A549 (cell line): Measurements from ENCODE around the gene STAG3.

ENCODE experiments used
- BHLHE40 ChIP-seq: IDR thresholded peaks from 2 replicates; pipeline ENCODE4 v1.6.1; 2012; ENCODE audit warnings: low read depth, low read length, inconsistent platforms
- EHMT2 ChIP-seq: fragments of 200-600 bp; sonication (generic); IDR thresholded peaks from 2 replicates; pipeline ENCODE4 v1.6.1; 2016; ENCODE audit warnings: antibody characterized with exemption, low read depth, mild to moderate bottlenecking, moderate library complexity
- MAZ ChIP-seq: fragments of 150-350 bp; IDR thresholded peaks from 2 replicates; pipeline ENCODE4 v1.6.1; 2014; ENCODE audit warnings: antibody characterized with exemption, low read depth, low read length, borderline replicate concordance
- POLR2A ChIP-seq: IDR thresholded peaks from 2 replicates; pipeline ENCODE4 v1.6.1; 2012; ENCODE audit warnings: mild to moderate bottlenecking, low read length
- SREBF2 ChIP-seq: fragments of 450-650 bp; IDR thresholded peaks from 2 replicates; pipeline ENCODE4 v1.6.1; 2014; ENCODE audit warnings: mild to moderate bottlenecking, moderate library complexity
- TF ChIP-seq, protein P1 (sequence below): fragments of >200 bp; sonication (Bioruptor Twin); formaldehyde crosslinking; IDR thresholded peaks from 3 replicates; pipeline ENCODE4 v1.5.1; 2016
- TF ChIP-seq, protein P2 (sequence below): fragments of 150-350 bp; IDR thresholded peaks from 2 replicates; pipeline ENCODE4 v1.6.1; 2014; ENCODE audit warnings: low read depth, mild to moderate bottlenecking, low read length
- TF ChIP-seq, protein P3 (sequence below): IDR thresholded peaks from 2 replicates; pipeline ENCODE4 v1.6.1; 2012

DNA sequence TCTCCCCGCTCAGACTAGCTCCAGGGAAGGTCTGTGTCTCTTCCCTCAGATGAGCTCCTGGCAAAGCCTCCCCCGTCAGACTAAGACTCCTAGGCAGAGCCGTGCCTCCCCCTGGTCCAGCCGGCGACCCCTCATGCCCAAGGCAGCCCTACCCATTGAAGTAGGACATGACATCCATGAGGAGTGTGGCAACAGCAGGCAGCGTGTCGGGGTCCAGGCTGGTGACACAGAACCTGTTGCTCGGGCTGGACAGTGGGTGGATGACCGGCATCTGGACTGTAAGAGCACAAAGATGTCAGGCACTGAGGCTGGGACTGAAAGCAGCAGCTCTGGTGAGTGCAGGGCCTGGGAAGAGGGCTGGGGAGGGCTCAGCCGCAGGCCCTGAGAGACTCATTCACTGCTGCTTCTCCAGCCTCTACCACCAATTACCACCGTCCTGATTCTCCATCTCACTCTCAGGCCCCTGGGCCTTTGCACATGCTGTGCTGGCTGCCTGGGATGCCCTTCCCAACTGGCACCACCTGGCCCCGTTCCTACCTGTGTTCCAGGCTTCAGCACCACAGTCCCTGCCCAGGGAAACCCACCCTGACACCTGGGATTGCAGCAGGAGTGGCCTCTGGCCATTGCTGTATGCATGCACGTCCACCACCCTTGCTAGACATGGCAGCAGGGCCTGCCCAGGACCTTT is 44.9 kb downstream of the STAG3 start:
- no peak for TF ChIP-seq MAZ
- TF ChIP-seq, protein P1, sequence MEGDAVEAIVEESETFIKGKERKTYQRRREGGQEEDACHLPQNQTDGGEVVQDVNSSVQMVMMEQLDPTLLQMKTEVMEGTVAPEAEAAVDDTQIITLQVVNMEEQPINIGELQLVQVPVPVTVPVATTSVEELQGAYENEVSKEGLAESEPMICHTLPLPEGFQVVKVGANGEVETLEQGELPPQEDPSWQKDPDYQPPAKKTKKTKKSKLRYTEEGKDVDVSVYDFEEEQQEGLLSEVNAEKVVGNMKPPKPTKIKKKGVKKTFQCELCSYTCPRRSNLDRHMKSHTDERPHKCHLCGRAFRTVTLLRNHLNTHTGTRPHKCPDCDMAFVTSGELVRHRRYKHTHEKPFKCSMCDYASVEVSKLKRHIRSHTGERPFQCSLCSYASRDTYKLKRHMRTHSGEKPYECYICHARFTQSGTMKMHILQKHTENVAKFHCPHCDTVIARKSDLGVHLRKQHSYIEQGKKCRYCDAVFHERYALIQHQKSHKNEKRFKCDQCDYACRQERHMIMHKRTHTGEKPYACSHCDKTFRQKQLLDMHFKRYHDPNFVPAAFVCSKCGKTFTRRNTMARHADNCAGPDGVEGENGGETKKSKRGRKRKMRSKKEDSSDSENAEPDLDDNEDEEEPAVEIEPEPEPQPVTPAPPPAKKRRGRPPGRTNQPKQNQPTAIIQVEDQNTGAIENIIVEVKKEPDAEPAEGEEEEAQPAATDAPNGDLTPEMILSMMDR = no peak
- TF ChIP-seq, protein P2, sequence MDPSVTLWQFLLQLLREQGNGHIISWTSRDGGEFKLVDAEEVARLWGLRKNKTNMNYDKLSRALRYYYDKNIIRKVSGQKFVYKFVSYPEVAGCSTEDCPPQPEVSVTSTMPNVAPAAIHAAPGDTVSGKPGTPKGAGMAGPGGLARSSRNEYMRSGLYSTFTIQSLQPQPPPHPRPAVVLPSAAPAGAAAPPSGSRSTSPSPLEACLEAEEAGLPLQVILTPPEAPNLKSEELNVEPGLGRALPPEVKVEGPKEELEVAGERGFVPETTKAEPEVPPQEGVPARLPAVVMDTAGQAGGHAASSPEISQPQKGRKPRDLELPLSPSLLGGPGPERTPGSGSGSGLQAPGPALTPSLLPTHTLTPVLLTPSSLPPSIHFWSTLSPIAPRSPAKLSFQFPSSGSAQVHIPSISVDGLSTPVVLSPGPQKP = no peak
- no peak for TF ChIP-seq EHMT2
- TF ChIP-seq, protein P3, sequence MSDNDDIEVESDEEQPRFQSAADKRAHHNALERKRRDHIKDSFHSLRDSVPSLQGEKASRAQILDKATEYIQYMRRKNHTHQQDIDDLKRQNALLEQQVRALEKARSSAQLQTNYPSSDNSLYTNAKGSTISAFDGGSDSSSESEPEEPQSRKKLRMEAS = no peak
- no peak for TF ChIP-seq BHLHE40
- TF ChIP-seq SREBF2 = no peak
- TF ChIP-seq POLR2A = no peak
